ENCODE results near the gene RPUSD1. TPM values are rescaled to one million over a fixed set of nuclear protein-coding genes. Genes with fewer than 3 reads are reported as not detected.
"Not testable (repeated sequence)": the region's sequence is repeated elsewhere in the genome, so short reads cannot be mapped to it uniquely, and the experiment has no call there.

The RPUSD1 gene
- total and polyA plus RNA-seq, 5 donors from 2014 or later = 20.8 to 24.9 (median 22.8) TPM

DNA sequence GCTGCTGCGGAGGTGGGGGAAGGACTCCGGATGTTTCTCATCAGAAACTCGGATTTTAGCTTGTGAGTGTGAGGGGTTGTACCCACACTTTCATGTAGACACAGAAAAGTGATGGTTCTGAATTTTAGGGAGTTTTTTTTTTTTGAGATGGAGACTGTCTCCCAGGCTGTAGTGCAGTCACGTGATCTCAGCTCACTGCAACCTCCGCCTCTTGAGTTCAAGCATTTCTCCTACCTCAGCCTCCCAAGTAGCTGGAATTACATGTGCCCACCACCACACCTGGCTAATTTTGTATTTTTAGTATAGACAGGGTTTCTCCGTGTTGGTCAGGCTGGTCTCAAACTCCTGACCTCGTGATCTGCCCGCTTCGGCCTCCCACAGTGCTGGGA, 34.7 kb upstream of the RPUSD1 start:
- Mint-ChIP-seq H3K27me3 (peaks cover 5% of the 10 kb centered on the region), H3K27ac (no peak overlapping the region), H3K9me3 (no peaks in the 10 kb centered on the region), H3K4me3 (no peak overlapping the region), H3K4me1 (peaks cover 0 to 13% (median 7%) of the 10 kb centered on the region in 4 donors), H3K36me3 (no peaks in the 10 kb centered on the region)
- ATAC-seq (ENCODE audit: low read depth in 2 of 2) (no peak), DNase-seq (no peak)
- Histone ChIP-seq H3K9me3 (ENCODE audit: control insufficient read depth in 2 of 2, low read length in 2 of 2) (no peaks in the 10 kb centered on the region), H3K27me3 (ENCODE audit: control insufficient read depth, insufficient read depth, low read length) (peaks cover 6% of the 10 kb centered on the region), H3K36me3 (ENCODE audit: control insufficient read depth, insufficient read depth, low read length) (no peaks in the 10 kb centered on the region), H3K4me3 (ENCODE audit: low read depth, low read length) (no peak overlapping the region), H3K4me1 (ENCODE audit: control insufficient read depth, insufficient read depth, low read length, poor library complexity, severe bottlenecking) (peaks cover 9% of the 10 kb centered on the region), H3K27ac (ENCODE audit: insufficient read depth, low read length, poor library complexity, severe bottlenecking) (no peak overlapping the region)

DNA sequence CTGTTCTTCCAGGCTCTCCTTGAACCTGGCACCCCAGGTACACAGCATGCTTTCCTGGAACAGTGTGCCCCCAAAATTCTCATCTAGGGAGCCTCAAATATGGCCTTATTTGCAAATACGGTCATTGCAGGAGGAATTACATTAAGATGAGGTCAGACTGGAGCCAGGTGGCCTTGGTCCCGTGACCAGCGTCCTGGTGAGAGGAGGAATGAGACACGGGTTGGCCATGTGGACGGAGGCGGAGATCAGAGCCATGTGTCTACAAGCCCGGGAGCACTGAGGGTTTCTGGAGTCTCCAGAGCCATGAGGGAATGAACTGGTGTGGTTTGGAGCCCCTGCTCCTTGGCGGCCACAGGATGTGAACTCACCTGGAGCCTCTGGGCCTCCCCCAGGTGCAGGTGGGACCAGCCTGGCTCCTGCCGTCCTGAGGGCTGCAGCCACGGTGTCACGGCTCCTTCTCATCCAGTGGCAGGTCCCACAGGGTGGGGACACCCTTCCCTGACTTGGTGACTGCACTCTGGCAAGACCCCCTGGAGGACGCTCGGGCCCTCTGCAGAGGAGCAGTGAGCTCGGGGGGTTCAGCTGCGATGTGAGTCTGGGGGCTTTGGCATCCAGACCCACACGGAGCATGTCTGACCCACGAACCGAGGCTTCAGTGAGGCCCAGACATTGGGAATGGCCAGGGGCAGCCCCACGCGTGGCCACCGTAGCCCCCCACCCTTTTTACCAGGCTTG, 34.2 kb upstream of the RPUSD1 start:
- no peaks in the 10 kb centered on the region for H3K9me3 ChIP-seq (ENCODE audit: control insufficient read depth in 2 of 2, low read length in 2 of 2)

DNA sequence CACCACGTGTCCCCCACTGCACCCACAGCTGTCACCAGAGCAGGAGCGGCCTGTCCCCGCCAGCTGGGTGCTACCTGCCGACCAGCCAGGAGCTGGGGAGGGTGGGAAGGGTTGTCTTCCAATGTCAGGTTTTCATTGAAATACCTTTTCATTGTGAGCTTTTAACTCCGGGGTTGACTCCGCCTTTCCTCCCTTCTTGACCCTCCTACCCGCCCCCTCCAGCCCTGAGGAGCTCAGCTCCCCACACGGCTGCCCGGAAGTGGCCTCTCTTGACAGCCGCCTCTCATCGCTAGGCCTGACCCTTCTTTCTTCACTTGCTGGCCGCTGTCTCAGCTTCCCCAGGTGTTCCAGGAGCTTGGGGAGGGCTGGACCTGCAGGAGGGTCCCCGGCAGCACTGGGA, 33.6 kb upstream of the RPUSD1 start:
- Mint-ChIP-seq H3K27ac (peak overlapping the region in 1 of 3 donors; percentile 26), H3K27me3 (peaks cover 5% of the 10 kb centered on the region), H3K4me1 (peaks cover 0 to 13% (median 7%) of the 10 kb centered on the region in 4 donors), H3K9me3 (no peaks in the 10 kb centered on the region), H3K4me3 (no peak overlapping the region), H3K36me3 (no peaks in the 10 kb centered on the region)
- Histone ChIP-seq H3K4me1 (ENCODE audit: control insufficient read depth, insufficient read depth, low read length, poor library complexity, severe bottlenecking) (peaks cover 9% of the 10 kb centered on the region), H3K36me3 (ENCODE audit: control insufficient read depth, insufficient read depth, low read length) (no peaks in the 10 kb centered on the region), H3K4me3 (ENCODE audit: low read depth, low read length) (no peak overlapping the region), H3K9me3 (ENCODE audit: control insufficient read depth in 2 of 2, low read length in 2 of 2) (no peaks in the 10 kb centered on the region), H3K27ac (ENCODE audit: insufficient read depth, low read length, poor library complexity, severe bottlenecking) (no peak overlapping the region), H3K27me3 (ENCODE audit: control insufficient read depth, insufficient read depth, low read length) (peaks cover 6% of the 10 kb centered on the region)
- DNase-seq = no peak
- ATAC-seq (ENCODE audit: low read depth in 2 of 2) = no peak

More for the DNA sequence above, 34.2 kb upstream of the RPUSD1 start:
- no peak for ATAC-seq (ENCODE audit: low read depth in 2 of 2)
- Histone ChIP-seq H3K27me3 (ENCODE audit: control insufficient read depth, insufficient read depth, low read length) (peaks cover 6% of the 10 kb centered on the region), H3K4me3 (ENCODE audit: low read depth, low read length) (no peak overlapping the region), H3K36me3 (ENCODE audit: control insufficient read depth, insufficient read depth, low read length) (no peaks in the 10 kb centered on the region), H3K27ac (ENCODE audit: insufficient read depth, low read length, poor library complexity, severe bottlenecking) (no peak overlapping the region), H3K4me1 (ENCODE audit: control insufficient read depth, insufficient read depth, low read length, poor library complexity, severe bottlenecking) (peaks cover 9% of the 10 kb centered on the region)
- Mint-ChIP-seq H3K4me3 (no peak overlapping the region), H3K27ac (no peak overlapping the region), H3K36me3 (no peaks in the 10 kb centered on the region), H3K27me3 (peaks cover 5% of the 10 kb centered on the region), H3K9me3 (no peaks in the 10 kb centered on the region), H3K4me1 (peaks cover 0 to 13% (median 7%) of the 10 kb centered on the region in 4 donors)
- DNase-seq = no peak

DNA sequence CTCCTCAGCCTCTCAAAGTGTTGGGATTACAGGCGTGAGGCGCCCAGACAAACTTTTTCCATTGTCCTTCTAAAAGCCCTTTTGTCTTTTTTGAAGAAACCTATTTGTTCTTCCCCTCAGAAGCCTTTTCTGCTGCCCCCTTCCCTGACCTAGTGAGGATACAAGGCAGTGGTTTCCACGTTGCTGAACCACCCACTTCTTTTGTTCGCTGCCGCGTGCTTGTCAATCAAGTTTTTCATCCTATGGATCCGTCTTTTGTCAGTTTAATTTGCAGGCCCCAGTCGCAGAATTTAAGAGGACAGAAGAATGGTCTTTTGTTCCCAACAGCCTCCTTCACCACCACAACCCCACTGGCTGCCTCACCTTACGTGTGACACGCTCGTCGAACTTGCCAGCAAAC, 32.6 kb upstream of the RPUSD1 start:
- Mint-ChIP-seq H3K4me1 (peaks cover 0 to 13% (median 7%) of the 10 kb centered on the region in 4 donors), H3K4me3 (no peak overlapping the region), H3K27ac (peak overlapping the region in 1 of 3 donors; percentile 82), H3K27me3 (peaks cover 8% of the 10 kb centered on the region), H3K36me3 (no peaks in the 10 kb centered on the region), H3K9me3 (no peaks in the 10 kb centered on the region)
- peaks cover 6% of the 10 kb centered on the region for H3K27me3 ChIP-seq (ENCODE audit: control insufficient read depth, insufficient read depth, low read length)
- peaks cover 9% of the 10 kb centered on the region for H3K4me1 ChIP-seq (ENCODE audit: control insufficient read depth, insufficient read depth, low read length, poor library complexity, severe bottlenecking)
- no peak for DNase-seq
- H3K27ac ChIP-seq (ENCODE audit: insufficient read depth, low read length, poor library complexity, severe bottlenecking) = no peak overlapping the region
- H3K36me3 ChIP-seq (ENCODE audit: control insufficient read depth, insufficient read depth, low read length) = no peaks in the 10 kb centered on the region
- H3K9me3 ChIP-seq (ENCODE audit: control insufficient read depth in 2 of 2, low read length in 2 of 2) = no peaks in the 10 kb centered on the region
- H3K4me3 ChIP-seq (ENCODE audit: low read depth, low read length) = no peak overlapping the region
- ATAC-seq (ENCODE audit: low read depth in 2 of 2) = no peak

DNA sequence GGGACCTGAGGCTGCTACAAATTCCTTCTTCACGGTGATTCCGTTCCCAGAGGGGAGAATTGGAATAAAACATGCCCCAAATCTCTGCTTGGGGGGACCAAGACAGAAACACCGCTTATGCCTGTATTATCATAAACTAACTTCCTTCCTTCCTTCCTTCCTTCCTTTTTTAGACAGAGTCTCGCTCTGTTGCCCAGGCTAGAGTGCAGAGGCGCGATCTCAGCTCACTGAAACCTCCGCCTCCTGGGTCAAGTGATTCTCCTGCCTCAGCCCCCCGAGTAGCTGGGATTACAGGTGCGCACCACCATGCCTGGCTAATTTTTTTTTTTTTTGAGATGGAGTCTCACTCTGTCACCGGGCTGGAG, 31.8 kb upstream of the RPUSD1 start:
- H3K36me3 Mint-ChIP-seq; H3K27ac ChIP-seq (ENCODE audit: insufficient read depth, low read length, poor library complexity, severe bottlenecking); H3K9me3 ChIP-seq (ENCODE audit: control insufficient read depth in 2 of 2, low read length in 2 of 2); H3K4me3 Mint-ChIP-seq; H3K27me3 ChIP-seq (ENCODE audit: control insufficient read depth, insufficient read depth, low read length); H3K9me3 Mint-ChIP-seq; H3K4me3 ChIP-seq (ENCODE audit: low read depth, low read length); H3K4me1 ChIP-seq (ENCODE audit: control insufficient read depth, insufficient read depth, low read length, poor library complexity, severe bottlenecking); ATAC-seq (ENCODE audit: low read depth in 2 of 2); H3K36me3 ChIP-seq (ENCODE audit: control insufficient read depth, insufficient read depth, low read length); DNase-seq; H3K27ac Mint-ChIP-seq: not testable (repeated sequence)
- peaks cover 13% of the 10 kb centered on the region for H3K27me3 Mint-ChIP-seq
- H3K4me1 Mint-ChIP-seq = peaks cover 0 to 13% (median 7%) of the 10 kb centered on the region in 4 donors

DNA sequence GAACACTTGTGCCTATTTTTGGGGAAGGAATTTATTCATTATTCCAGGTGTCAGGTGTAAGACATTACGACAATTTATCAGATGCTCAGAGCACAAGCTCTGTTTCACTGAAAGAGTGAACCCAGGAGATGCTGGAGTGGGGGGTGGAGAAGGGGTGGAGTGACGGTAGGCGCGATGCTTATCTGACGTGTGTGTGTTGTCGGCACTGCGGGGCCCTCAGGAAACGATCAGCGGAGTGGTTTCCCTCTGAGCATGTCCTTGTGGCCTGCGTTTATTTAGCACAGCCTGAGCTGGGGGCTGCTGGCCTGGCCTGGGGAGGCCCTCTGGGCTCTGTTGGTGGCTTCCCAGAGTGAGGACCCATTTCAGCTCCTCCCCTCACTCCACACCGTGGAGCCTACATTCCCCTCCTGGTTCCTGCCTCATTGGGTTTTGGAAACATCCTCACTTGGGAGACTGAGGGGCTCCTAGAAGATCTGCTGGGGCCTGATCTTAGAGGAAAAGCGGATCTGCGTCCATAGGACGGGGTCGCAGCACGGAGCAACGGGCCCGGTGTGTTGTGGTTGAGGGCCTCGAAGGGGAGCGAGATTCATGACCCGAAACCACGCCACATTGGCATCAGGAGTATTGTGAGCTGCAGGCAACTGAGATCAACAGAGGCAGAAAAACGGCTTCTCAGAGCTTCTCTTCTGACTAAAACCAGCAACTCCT, 31.3 kb upstream of the RPUSD1 start:
- no peak overlapping the region for H3K27ac ChIP-seq (ENCODE audit: insufficient read depth, low read length, poor library complexity, severe bottlenecking)

DNA sequence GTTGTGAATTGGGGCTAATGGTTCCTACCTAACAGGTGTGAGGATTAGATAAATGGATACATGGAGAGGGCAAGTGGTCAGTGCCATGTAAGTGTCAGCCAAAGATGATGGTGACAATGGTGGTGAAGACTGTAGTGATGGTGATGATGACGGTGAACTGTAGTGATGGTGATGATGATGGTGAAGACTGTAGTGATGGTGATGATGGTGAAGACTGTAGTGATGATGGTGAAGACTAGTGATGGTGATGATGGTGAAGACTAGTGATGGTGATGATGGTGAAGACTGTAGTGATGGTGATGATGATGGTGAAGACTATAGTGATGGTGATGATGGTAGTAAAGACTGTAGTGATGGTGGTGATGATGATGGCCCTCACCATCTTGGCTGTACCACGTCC, 30.4 kb upstream of the RPUSD1 start:
- ATAC-seq (ENCODE audit: low read depth in 2 of 2) (no peak), DNase-seq (no peak)
- Histone ChIP-seq H3K27me3 (ENCODE audit: control insufficient read depth, insufficient read depth, low read length) (peaks cover 9% of the 10 kb centered on the region), H3K9me3 (ENCODE audit: control insufficient read depth in 2 of 2, low read length in 2 of 2) (no peaks in the 10 kb centered on the region), H3K36me3 (ENCODE audit: control insufficient read depth, insufficient read depth, low read length) (no peaks in the 10 kb centered on the region), H3K4me1 (ENCODE audit: control insufficient read depth, insufficient read depth, low read length, poor library complexity, severe bottlenecking) (peaks cover 12% of the 10 kb centered on the region), H3K4me3 (ENCODE audit: low read depth, low read length) (no peak overlapping the region), H3K27ac (ENCODE audit: insufficient read depth, low read length, poor library complexity, severe bottlenecking) (no peak overlapping the region)
- Mint-ChIP-seq H3K27me3 (peaks cover 26% of the 10 kb centered on the region), H3K36me3 (no peaks in the 10 kb centered on the region), H3K4me3 (no peak overlapping the region), H3K9me3 (no peaks in the 10 kb centered on the region), H3K4me1 (peaks cover 0 to 16% (median 7%) of the 10 kb centered on the region in 4 donors), H3K27ac (no peak overlapping the region)

More for the DNA sequence above, 31.3 kb upstream of the RPUSD1 start:
- Mint-ChIP-seq H3K36me3 (no peaks in the 10 kb centered on the region), H3K9me3 (no peaks in the 10 kb centered on the region), H3K4me3 (peak overlapping the region in 1 of 4 donors; percentile 65), H3K27me3 (peaks cover 18% of the 10 kb centered on the region), H3K27ac (peak overlapping the region in 1 of 3 donors; percentile 31), H3K4me1 (peaks cover 0 to 13% (median 7%) of the 10 kb centered on the region in 4 donors)
- H3K9me3 ChIP-seq (ENCODE audit: control insufficient read depth in 2 of 2, low read length in 2 of 2) = no peaks in the 10 kb centered on the region
- DNase-seq (peak in 2 of 3 donors; percentile 37 to 40), ATAC-seq (ENCODE audit: low read depth in 2 of 2) (peak; percentile 64 to 68)
- H3K27me3 ChIP-seq (ENCODE audit: control insufficient read depth, insufficient read depth, low read length) = peaks cover 7% of the 10 kb centered on the region
- H3K4me3 ChIP-seq (ENCODE audit: low read depth, low read length) = no peak overlapping the region
- H3K4me1 ChIP-seq (ENCODE audit: control insufficient read depth, insufficient read depth, low read length, poor library complexity, severe bottlenecking) = peaks cover 9% of the 10 kb centered on the region
- no peaks in the 10 kb centered on the region for H3K36me3 ChIP-seq (ENCODE audit: control insufficient read depth, insufficient read depth, low read length)

Data from CD4-positive, CD25-positive, alpha-beta regulatory T cell (primary cell).